Measurements from ENCODE around the gene PPP4R2. TPM values are rescaled to one million over a fixed set of nuclear protein-coding genes. Genes with fewer than 3 reads are reported as not detected.

Gene PPP4R2
- polyA plus RNA-seq, 3 donors = 14.3 to 25.4 (median 18.7) TPM

DNA sequence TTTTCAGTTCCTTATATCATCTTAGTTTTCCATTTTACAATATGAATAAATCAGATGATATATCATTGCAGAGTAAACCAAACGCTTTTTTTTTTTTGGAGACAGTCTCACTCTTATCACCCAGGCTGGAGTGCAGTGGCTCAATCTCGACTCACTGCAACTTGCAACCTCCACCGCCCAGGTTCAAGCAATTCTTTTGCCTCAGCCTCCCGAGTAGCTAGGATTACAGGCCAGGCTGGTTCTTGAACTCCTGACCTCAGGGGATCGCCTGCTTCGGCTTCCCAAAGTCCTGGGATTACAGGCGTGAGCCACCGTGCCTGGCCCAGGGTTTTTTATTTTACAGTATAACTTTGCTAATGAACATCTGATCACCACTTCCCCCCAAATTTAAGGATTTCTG lies 59.0 kb downstream of the PPP4R2 start:
- Histone ChIP-seq H3K36me3 (replicated peaks in 1 of 2; ENCODE audit: control insufficient read depth in 1 of 2, insufficient read depth in 2 of 2, low read length in 2 of 2) (peaks cover 8 to 38% of the 10 kb centered on the region in 2 donors), H3K79me2 (ENCODE audit: insufficient read depth, low read length) (peaks cover 56% of the 10 kb centered on the region), H3K9me3 (replicated peaks in 1 of 2; ENCODE audit: control insufficient read depth in 1 of 2, insufficient read depth in 1 of 2, low read length in 2 of 2) (no peaks in the 10 kb centered on the region), H3K4me2 (replicated peaks; ENCODE audit: extremely low read depth, low read length, poor library complexity, severe bottlenecking) (no peak overlapping the region), H3K4me1 (ENCODE audit: control insufficient read depth in 1 of 2, insufficient read depth in 2 of 2, low read length in 2 of 2) (no peaks in the 10 kb centered on the region), H2AFZ (ENCODE audit: insufficient read depth, low read depth, low read length, poor library complexity, severe bottlenecking) (no peak overlapping the region), H3K4me3 (replicated peaks in 1 of 3; ENCODE audit: low read depth in 2 of 3, low read length in 3 of 3) (no peak overlapping the region), H3K27me3 (ENCODE audit: control insufficient read depth in 2 of 2, insufficient read depth in 2 of 2, low read length in 2 of 2) (no peaks in the 10 kb centered on the region), H3K27ac (ENCODE audit: low read depth in 1 of 2, low read length in 2 of 2) (peak overlapping the region in 1 of 2 donors; percentile 26), H4K20me1 (ENCODE audit: insufficient read depth, low read length) (peaks cover 23% of the 10 kb centered on the region), H3K9ac (ENCODE audit: insufficient read depth, low read length, poor library complexity, severe bottlenecking) (no peak overlapping the region)
- Mint-ChIP-seq H3K4me3 (no peak overlapping the region), H3K27ac (peak overlapping the region in 2 of 7 donors; percentile 2 to 16), H3K36me3 (peaks cover 10 to 32% of the 10 kb centered on the region in 2 donors), H3K4me1 (peaks cover 2% of the 10 kb centered on the region), H3K9me3 (no peaks in the 10 kb centered on the region), H3K27me3 (ENCODE audit: low read depth in 3 of 3) (no peaks in the 10 kb centered on the region)
- DNase-seq = no peak
- intact Hi-C loops (cut with micrococcal nuclease) = loop anchor here in 1 of 2 donors (5.0 to 10.0 kb wide), 2 partner anchors 113 to 211 kb away; partner anchors contain the start of gene SHQ1
- TF ChIP-seq, protein P1, sequence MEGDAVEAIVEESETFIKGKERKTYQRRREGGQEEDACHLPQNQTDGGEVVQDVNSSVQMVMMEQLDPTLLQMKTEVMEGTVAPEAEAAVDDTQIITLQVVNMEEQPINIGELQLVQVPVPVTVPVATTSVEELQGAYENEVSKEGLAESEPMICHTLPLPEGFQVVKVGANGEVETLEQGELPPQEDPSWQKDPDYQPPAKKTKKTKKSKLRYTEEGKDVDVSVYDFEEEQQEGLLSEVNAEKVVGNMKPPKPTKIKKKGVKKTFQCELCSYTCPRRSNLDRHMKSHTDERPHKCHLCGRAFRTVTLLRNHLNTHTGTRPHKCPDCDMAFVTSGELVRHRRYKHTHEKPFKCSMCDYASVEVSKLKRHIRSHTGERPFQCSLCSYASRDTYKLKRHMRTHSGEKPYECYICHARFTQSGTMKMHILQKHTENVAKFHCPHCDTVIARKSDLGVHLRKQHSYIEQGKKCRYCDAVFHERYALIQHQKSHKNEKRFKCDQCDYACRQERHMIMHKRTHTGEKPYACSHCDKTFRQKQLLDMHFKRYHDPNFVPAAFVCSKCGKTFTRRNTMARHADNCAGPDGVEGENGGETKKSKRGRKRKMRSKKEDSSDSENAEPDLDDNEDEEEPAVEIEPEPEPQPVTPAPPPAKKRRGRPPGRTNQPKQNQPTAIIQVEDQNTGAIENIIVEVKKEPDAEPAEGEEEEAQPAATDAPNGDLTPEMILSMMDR (IDR thresholded peaks at IDR 0.05) = no peak
- WGBS (ENCODE audit: insufficient coverage) = 97% methylated on average over 3 of the region's 8 CpGs

DNA sequence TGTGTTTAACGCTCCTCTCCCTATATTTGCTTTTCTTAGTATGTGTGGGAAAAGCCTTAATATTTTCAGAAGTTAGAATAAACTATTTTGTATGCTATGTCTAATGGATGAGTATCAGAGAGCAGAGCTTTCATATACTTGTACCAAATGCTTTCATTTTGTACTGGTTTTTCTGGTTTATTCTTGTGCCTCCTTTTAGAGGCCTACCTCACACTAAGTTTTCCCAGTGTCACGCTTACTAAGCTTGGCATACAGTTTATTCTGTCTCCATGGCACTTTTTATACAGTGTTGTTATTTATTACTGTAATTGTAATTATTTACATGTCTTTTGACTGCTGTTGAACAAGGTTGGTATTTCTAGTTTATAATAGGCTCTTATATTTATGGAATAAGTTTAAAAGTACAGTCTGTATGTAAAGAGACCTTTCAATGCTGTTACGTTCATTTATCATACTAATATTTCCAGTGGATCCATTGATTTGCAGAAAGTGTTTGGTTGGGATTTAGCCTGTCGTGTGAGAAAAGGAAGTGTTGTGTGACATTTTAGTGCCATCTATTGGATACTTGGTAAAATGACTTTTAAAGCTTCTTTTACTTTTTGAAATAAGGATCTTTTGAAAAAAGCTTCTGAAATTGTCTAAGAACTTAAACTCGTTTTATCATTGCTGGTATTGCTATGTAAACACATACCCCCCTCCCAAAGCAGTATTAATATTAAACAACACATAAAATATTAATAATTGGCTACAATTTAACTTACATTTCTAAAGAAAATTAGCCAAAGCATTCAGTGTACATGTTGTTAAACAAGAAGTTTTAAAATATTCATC lies 59.6 kb downstream of the PPP4R2 start:
- peak overlapping the region in 1 of 2 donors; percentile 26 for H3K27ac ChIP-seq (ENCODE audit: low read depth in 1 of 2, low read length in 2 of 2)
- H3K27me3 ChIP-seq (ENCODE audit: control insufficient read depth in 2 of 2, insufficient read depth in 2 of 2, low read length in 2 of 2) = no peaks in the 10 kb centered on the region
- H3K36me3 ChIP-seq (replicated peaks in 1 of 2; ENCODE audit: control insufficient read depth in 1 of 2, insufficient read depth in 2 of 2, low read length in 2 of 2) = peaks cover 8 to 37% of the 10 kb centered on the region in 2 donors
- H3K4me2 ChIP-seq (replicated peaks; ENCODE audit: extremely low read depth, low read length, poor library complexity, severe bottlenecking) = no peak overlapping the region
- no peak overlapping the region for H2AFZ ChIP-seq (ENCODE audit: insufficient read depth, low read depth, low read length, poor library complexity, severe bottlenecking)
- peaks cover 50% of the 10 kb centered on the region for H3K79me2 ChIP-seq (ENCODE audit: insufficient read depth, low read length)
- Mint-ChIP-seq H3K4me1 (peaks cover 2% of the 10 kb centered on the region), H3K27me3 (ENCODE audit: low read depth in 3 of 3) (no peaks in the 10 kb centered on the region), H3K36me3 (peaks cover 10 to 26% of the 10 kb centered on the region in 2 donors), H3K9me3 (no peaks in the 10 kb centered on the region), H3K4me3 (no peak overlapping the region), H3K27ac (peak overlapping the region in 2 of 7 donors; percentile 2 to 16)
- intact Hi-C loops (cut with micrococcal nuclease) = loop anchor here (2.0 to 10.0 kb wide), 3 partner anchors 114 to 211 kb away; partner anchors contain the start of gene SHQ1 (in 1 of the 2)
- no peaks in the 10 kb centered on the region for H3K9me3 ChIP-seq (replicated peaks in 1 of 2; ENCODE audit: control insufficient read depth in 1 of 2, insufficient read depth in 1 of 2, low read length in 2 of 2)
- TF ChIP-seq, protein P1 (IDR thresholded peaks at IDR 0.05) = peak; percentile 73
- no peak overlapping the region for H3K9ac ChIP-seq (ENCODE audit: insufficient read depth, low read length, poor library complexity, severe bottlenecking)
- H3K4me1 ChIP-seq (ENCODE audit: control insufficient read depth in 1 of 2, insufficient read depth in 2 of 2, low read length in 2 of 2) = no peaks in the 10 kb centered on the region
- H4K20me1 ChIP-seq (ENCODE audit: insufficient read depth, low read length) = peaks cover 26% of the 10 kb centered on the region
- WGBS (ENCODE audit: insufficient coverage) = no CpG with 5 or more reads among the region's 5 CpGs
- no peak overlapping the region for H3K4me3 ChIP-seq (replicated peaks in 1 of 3; ENCODE audit: low read depth in 2 of 3, low read length in 3 of 3)
- peak; percentile 7 to 39 (median 13) for DNase-seq

Measured in CD14-positive monocyte (primary cell).